HepG2 (cell line): ENCODE data around the gene MYLK. TPM values are rescaled to one million over a fixed set of nuclear protein-coding genes. Genes with fewer than 3 reads are reported as not detected.
A peak's percentile ranks its signal among the peaks of the same experiment; 100 is the strongest.

Experiments
- ATF7 ChIP-seq, 2 experiments: fragments of 450-650 bp in 1 of 2; sonication (generic) in 1 of 2; formaldehyde crosslinking in 1 of 2; IDR thresholded peaks; 2 replicates each; pipeline versions ENCODE4 v1.4.0 to v1.6.1; 2016 to 2020; ENCODE audit warnings: antibody characterized with exemption in 1 of 2, mild to moderate bottlenecking in 1 of 2, missing genetic modification reagents in 1 of 2
- CEBPB ChIP-seq: IDR thresholded peaks from 2 replicates; pipeline ENCODE4 v1.6.1; 2011; ENCODE audit warnings: low read depth, low read length, improper control_type of control experiment, borderline replicate concordance
- E2F5 ChIP-seq: sonication (generic); formaldehyde crosslinking; conservative IDR thresholded peaks from 2 replicates; pipeline ENCODE4 v1.4.0; 2020; ENCODE audit warnings: missing genetic modification reagents
- GTF2F1 ChIP-seq: fragments of 150-350 bp; IDR thresholded peaks from 2 replicates; pipeline ENCODE4 v1.6.1; 2014; ENCODE audit warnings: low read length
- JUN ChIP-seq: sonication (generic); formaldehyde crosslinking; IDR thresholded peaks from 2 replicates; pipeline ENCODE4 v1.4.0; 2020; ENCODE audit warnings: mild to moderate bottlenecking, missing genetic modification reagents
- KLF16 ChIP-seq, 2 experiments: sonication (generic) in 1 of 2; formaldehyde crosslinking in 1 of 2; IDR thresholded peaks; 2 replicates each; pipeline versions ENCODE4 v1.6.1 to v1.8.0; 2016 to 2023; ENCODE audit warnings: missing genetic modification reagents in 2 of 2, missing compliant biosample characterization in 1 of 2
- MAZ ChIP-seq, 2 experiments: sonication (generic) in 1 of 2; formaldehyde crosslinking in 1 of 2; IDR thresholded peaks; 2 replicates each; pipeline versions ENCODE4 v1.5.0 to v1.6.1; 2012 to 2020; ENCODE audit warnings: low read depth in 2 of 2, mild to moderate bottlenecking in 2 of 2, borderline replicate concordance in 1 of 2, improper control_type of control experiment in 1 of 2, low read length in 1 of 2, missing genetic modification reagents in 1 of 2, moderate library complexity in 1 of 2
- PCBP2 ChIP-seq: fragments of 200-400 bp; formaldehyde crosslinking; optimal IDR thresholded peaks from 2 replicates; pipeline ENCODE3; 2018; ENCODE audit warnings: low read length, low read depth; ENCODE audit not compliant: poor library complexity, severe bottlenecking
- PHF21A ChIP-seq: sonication (generic); formaldehyde crosslinking; IDR thresholded peaks from 2 replicates; pipeline ENCODE4 v1.5.0; 2020; ENCODE audit warnings: mild to moderate bottlenecking, missing genetic modification reagents
- SP1 ChIP-seq, 2 experiments: fragments of 450-650 bp in 1 of 2; sonication (generic) in 1 of 2; formaldehyde crosslinking in 1 of 2; IDR thresholded peaks; 2 replicates each; pipeline versions ENCODE4 v1.4.0 to v1.6.1; 2016 to 2020; ENCODE audit warnings: missing genetic modification reagents in 1 of 2
- SP140L ChIP-seq: sonication (generic); formaldehyde crosslinking; IDR thresholded peaks from 2 replicates; pipeline ENCODE4 v1.4.0; 2020; ENCODE audit warnings: missing genetic modification reagents, borderline replicate concordance
- XRCC5 ChIP-seq: fragments of 200-400 bp; formaldehyde crosslinking; optimal IDR thresholded peaks from 2 replicates; pipeline ENCODE3; 2017; ENCODE audit warnings: mild to moderate bottlenecking, low read length
- YEATS2 ChIP-seq: sonication (generic); formaldehyde crosslinking; IDR thresholded peaks from 2 replicates; pipeline ENCODE4 v1.4.0; 2020; ENCODE audit warnings: missing genetic modification reagents, borderline replicate concordance
- ZBTB33 ChIP-seq: sonication (generic); formaldehyde crosslinking; IDR thresholded peaks from 2 replicates; pipeline ENCODE4 v1.4.0; 2020; ENCODE audit warnings: missing genetic modification reagents
- ZBTB7B ChIP-seq: sonication (generic); formaldehyde crosslinking; IDR thresholded peaks from 2 replicates; pipeline ENCODE4 v1.4.0; 2020; ENCODE audit warnings: missing genetic modification reagents
- ZKSCAN8 ChIP-seq: IDR thresholded peaks from 2 replicates; pipeline ENCODE4 v1.6.1; 2016; ENCODE audit warnings: borderline replicate concordance, missing genetic modification reagents, missing compliant biosample characterization
- ZNF230 ChIP-seq: sonication (generic); formaldehyde crosslinking; IDR thresholded peaks from 2 replicates; pipeline ENCODE4 v1.4.0; 2020; ENCODE audit warnings: mild to moderate bottlenecking, missing genetic modification reagents
- ZNF7 ChIP-seq: IDR thresholded peaks from 2 replicates; pipeline ENCODE4 v1.6.1; 2016; ENCODE audit warnings: missing biosample characterization, missing genetic modification reagents
- ZNF747 ChIP-seq: sonication (generic); formaldehyde crosslinking; IDR thresholded peaks from 2 replicates; pipeline ENCODE4 v1.8.1; 2023; ENCODE audit warnings: missing genetic modification reagents, mild to moderate bottlenecking, borderline replicate concordance
- ZNF770 ChIP-seq: sonication (generic); formaldehyde crosslinking; IDR thresholded peaks from 2 replicates; pipeline ENCODE4 v1.5.0; 2020; ENCODE audit warnings: mild to moderate bottlenecking, missing genetic modification reagents
- ZUFSP ChIP-seq: sonication (generic); formaldehyde crosslinking; IDR thresholded peaks from 2 replicates; pipeline ENCODE4 v1.9.0; 2021; ENCODE audit warnings: missing genetic modification reagents, mild to moderate bottlenecking, borderline replicate concordance
- polyA plus RNA-seq, 8 experiments: library from polyadenylated mRNA; depleted of rRNA in 3 of 8; stranded (reverse) in 7 of 8; unstranded in 1 of 8; fragments of >200 nt; fragmentation: Illumina TruSeq in 4 of 8; extraction: Trizol in 4 of 8; gene quantifications; 2 replicates each; pipeline versions ENCODE4 v1.2.1 to v1.2.3, GENCODE V29; 2011 to 2016; ENCODE audit warnings: low read depth in 4 of 8, missing spikeins in 1 of 8, mixed read lengths in 1 of 8; ENCODE audit not compliant: insufficient read depth in 1 of 8
- total RNA-seq, 5 experiments: library from RNA; depleted of rRNA; stranded (reverse); fragments of >200 nt; fragmentation: Illumina TruSeq; extraction: Trizol; gene quantifications; 2 replicates each; pipeline ENCODE4 v1.2.3, GENCODE V29; 2016; ENCODE audit warnings: low read depth in 1 of 5

Gene MYLK
- total and polyA plus RNA-seq, 2 of the 13 experiments (the other 11 are each of a cell fraction or from before 2014, with no cell fraction given), result 10.6 to 34.9 TPM

GRCh38 chr3:123799544-123800361 is 84.4 kb downstream of the MYLK start (continued):
- TF ChIP-seq ZBTB33 (CRISPR knock-in tag), result no peak
- no peak for TF ChIP-seq ZKSCAN8 (CRISPR knock-in tag)
- 0 out of 2 replicates have a peak, but pooled peaks have one; percentile 25 for TF ChIP-seq JUN (CRISPR knock-in tag)
- TF ChIP-seq SP1 (IDR thresholded peaks at IDR 0.05), result no peak
- no peak for TF ChIP-seq SP1 (CRISPR knock-in tag; IDR thresholded peaks at IDR 0.05)
- 0 out of 2 replicates have a peak, but pooled peaks have one; percentile 57 for TF ChIP-seq GTF2F1
- TF ChIP-seq ZNF230 (CRISPR knock-in tag), result 0 out of 2 replicates have a peak, but pooled peaks have one; percentile 19
- TF ChIP-seq E2F5 (CRISPR knock-in tag), result no peak
- TF ChIP-seq CEBPB, result peak; percentile 59; the same call in 1 of the 2 replicates
- 0 out of 2 replicates have a peak, but pooled peaks have one; percentile 27 for TF ChIP-seq ZNF770 (CRISPR knock-in tag)
- peak; percentile 43; the same call in 1 of the 2 replicates for TF ChIP-seq PHF21A
- no peak for TF ChIP-seq ZNF7 (CRISPR knock-in tag)
- TF ChIP-seq YEATS2 (CRISPR knock-in tag), result no peak
- no peak for TF ChIP-seq ATF7 (IDR thresholded peaks at IDR 0.05)
- TF ChIP-seq ATF7 (CRISPR knock-in tag; IDR thresholded peaks at IDR 0.05), result 0 out of 2 replicates have a peak, but pooled peaks have one; percentile 37
- peak; percentile 68 for TF ChIP-seq XRCC5
- TF ChIP-seq KLF16 (CRISPR knock-in tag; IDR thresholded peaks at IDR 0.05), result 0 out of 4 replicates have a peak, but pooled peaks of 1 of the 2 experiments have one; percentile 27
- TF ChIP-seq SP140L (CRISPR knock-in tag), result no peak
- no peak for TF ChIP-seq ZUFSP (CRISPR knock-in tag)
- no peak for TF ChIP-seq PCBP2
- peak; percentile 41; the same call in 1 of the 2 replicates for TF ChIP-seq ZBTB7B (CRISPR knock-in tag)
- TF ChIP-seq ZNF747 (CRISPR knock-in tag), result no peak
- no peak for TF ChIP-seq MAZ (IDR thresholded peaks at IDR 0.05; ENCODE audit: borderline replicate concordance, low read depth, low read length)
- TF ChIP-seq MAZ (CRISPR knock-in tag; IDR thresholded peaks at IDR 0.05; ENCODE audit: low read depth), result peak; percentile 45; the same call in 1 of the 2 replicates
